Measurements from ENCODE around the gene BOLA1.
"Not testable (repeated sequence)": the region's sequence is repeated elsewhere in the genome, so short reads cannot be mapped to it uniquely, and the experiment has no call there.

The BOLA1 gene

DNA sequence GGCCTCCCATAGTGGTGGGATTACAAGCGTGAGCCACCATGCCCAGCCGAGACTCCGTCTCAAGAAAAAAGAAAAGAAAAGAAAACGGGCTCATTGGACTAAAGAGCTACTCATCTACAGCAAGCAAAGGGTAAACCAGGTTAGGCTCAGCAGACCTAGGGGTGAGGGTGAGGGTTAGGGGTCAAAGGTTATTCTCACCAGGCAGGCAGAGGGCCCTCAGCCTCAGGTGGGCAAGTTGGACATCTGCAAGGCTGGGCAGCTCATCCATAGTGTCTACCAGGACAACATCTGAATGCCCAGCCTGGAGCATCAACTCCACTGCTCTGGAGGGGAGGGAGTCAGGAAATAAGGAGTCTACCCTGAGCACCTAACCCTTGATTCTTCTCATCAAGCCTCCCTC is 33.8 kb downstream of the BOLA1 start:
- DNase-seq (ENCODE audit: low spot score) = no peak
- TF ChIP-seq, protein P1, sequence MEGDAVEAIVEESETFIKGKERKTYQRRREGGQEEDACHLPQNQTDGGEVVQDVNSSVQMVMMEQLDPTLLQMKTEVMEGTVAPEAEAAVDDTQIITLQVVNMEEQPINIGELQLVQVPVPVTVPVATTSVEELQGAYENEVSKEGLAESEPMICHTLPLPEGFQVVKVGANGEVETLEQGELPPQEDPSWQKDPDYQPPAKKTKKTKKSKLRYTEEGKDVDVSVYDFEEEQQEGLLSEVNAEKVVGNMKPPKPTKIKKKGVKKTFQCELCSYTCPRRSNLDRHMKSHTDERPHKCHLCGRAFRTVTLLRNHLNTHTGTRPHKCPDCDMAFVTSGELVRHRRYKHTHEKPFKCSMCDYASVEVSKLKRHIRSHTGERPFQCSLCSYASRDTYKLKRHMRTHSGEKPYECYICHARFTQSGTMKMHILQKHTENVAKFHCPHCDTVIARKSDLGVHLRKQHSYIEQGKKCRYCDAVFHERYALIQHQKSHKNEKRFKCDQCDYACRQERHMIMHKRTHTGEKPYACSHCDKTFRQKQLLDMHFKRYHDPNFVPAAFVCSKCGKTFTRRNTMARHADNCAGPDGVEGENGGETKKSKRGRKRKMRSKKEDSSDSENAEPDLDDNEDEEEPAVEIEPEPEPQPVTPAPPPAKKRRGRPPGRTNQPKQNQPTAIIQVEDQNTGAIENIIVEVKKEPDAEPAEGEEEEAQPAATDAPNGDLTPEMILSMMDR (IDR thresholded peaks at IDR 0.05; ENCODE audit: extremely low read depth, missing control alignments) = no peak

DNA sequence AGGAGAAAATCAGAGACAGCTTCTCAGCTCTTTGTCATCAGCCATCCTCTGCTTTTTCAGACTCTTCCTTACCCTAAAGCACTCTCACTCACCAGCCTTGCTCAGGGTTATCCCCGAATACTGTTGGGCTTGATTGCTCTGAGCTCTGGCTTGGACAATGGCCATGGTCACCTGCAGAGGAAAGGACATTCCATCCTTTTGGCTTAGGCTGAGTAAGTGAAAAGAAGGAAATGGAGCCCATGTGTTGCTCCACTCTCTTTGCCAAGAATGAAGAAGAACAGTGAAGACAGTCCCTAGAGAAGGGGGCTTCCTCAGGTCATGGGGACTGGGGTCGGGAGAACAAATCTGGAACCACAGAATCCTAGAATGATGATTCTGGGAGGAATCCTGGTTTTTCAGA is 35.0 kb downstream of the BOLA1 start:
- no peak for DNase-seq (ENCODE audit: low spot score)
- TF ChIP-seq, protein P1 (IDR thresholded peaks at IDR 0.05; ENCODE audit: extremely low read depth, missing control alignments) = no peak

DNA sequence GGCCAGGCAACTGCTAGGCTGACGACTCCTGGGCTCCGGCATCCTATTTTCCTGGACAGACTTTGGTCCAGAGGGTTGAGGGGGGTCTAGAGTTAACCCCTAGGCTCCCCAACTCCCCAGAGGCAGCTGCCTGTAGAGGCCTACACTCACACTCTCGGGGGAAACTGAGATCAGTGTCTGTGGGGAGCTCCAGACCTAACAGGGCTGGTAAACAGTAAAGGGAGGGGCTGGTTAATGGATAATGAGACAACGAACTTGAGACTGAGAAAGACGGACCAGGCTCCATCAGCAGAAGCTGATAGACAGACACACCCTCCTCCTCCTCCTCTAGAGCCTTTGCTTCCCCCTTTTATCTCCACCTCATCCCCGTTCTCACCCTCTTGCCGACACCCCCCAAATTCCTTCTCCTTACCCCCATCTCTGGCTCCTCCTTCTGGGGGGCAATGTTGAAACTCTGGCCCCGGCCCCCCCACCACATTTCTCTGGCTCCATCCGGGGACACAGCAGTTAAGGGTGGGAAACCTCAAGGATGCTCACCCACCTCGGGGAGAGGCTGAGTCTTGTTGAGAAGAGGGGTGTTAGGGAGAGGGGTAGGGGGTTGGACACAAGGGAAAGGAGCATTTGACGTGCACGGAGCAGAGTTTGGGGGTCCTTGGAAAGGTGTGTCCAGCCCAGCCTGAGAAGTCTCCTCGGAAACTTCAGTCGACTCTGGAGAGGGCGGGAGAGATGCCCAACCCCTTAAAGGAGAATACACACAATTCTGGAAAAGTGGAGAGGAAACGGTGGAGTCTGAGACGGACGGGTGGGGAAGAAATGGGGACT is 37.0 kb downstream of the BOLA1 start, which contains the start of gene MTMR11:
MTMR11 (minus strand) TSS at position 710 of the 822 bp plus-strand sequence; CDS start at position 478, 232 bp downstream.
- TF ChIP-seq, protein P1 (IDR thresholded peaks at IDR 0.05; ENCODE audit: extremely low read depth, missing control alignments) = no peak
- DNase-seq (ENCODE audit: low spot score) = no peak

DNA sequence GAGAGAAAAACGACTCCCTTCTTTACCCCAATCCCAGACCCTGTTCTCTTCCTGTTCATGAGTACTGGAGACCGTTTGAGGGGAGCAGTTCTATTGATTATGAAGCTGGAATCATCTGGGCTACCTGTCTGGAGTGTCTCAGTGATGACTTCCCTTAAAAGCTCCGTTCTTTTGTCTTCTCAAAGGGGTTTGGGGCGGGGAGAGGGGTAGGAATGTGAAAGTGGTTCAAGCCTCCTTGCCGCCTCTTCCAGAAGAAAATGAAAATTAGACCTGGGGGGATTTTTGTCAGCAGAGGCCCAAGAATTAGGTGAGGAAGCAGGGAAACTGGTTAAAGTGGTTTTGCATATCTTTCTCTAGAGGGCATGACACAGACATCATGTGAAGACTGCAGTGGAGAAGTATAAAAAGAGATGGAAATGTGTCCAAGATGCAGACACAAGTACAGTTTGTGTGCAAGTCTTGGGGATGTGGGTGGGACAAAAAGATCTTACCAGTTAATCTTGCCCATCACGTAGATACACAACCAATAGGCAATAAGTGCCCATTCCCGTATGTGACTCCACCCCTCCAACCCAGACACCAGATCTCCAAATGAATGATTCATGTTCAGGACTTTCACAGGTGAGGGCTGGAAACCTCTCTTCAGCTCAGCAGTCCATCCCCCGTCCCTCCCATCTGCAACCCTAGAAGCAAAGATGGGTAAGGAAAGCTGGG is 37.8 kb downstream of the BOLA1 start:
- no peak for DNase-seq (ENCODE audit: low spot score)
- TF ChIP-seq, protein P1 (IDR thresholded peaks at IDR 0.05; ENCODE audit: extremely low read depth, missing control alignments) = no peak

DNA sequence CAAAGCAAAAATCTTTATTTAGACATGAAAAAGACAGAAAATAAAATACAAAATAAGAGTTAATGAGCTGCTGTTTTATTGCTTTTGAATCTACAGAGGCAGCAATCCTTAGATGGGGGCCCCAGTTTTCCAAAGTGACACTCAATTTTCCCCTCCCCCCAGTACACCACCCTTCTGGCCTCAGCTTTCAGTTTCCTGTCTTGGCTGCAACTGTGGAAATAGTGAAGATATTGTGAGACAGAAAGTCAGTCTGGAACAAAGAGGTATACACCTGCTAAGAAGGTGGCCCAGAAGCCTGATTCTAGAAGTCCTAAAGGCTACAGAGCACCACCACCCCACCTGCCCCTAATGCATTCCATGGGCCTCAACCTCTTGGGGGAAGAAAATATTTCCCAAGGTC is 38.4 kb downstream of the BOLA1 start:
- DNase-seq (ENCODE audit: low spot score) = no peak
- TF ChIP-seq, protein P1 (IDR thresholded peaks at IDR 0.05; ENCODE audit: extremely low read depth, missing control alignments) = no peak

DNA sequence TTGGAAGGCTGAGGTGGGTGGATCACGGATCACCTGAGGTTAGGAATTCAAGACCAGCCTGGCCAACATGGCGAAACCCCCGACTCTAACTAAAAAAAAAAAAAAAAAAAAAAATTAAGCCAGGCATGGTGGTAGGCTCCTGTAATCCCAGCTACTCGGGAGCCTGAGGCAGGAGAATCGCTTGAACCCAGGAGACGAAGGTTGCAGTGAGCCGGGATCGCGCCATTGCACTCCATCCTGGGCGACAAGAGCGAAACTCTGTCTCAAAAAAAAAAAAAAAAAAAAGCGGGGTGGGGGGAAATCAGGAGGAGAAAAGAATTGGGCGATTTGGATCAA is 39.3 kb downstream of the BOLA1 start:
- DNase-seq (ENCODE audit: low spot score) = not testable (repeated sequence)

DNA sequence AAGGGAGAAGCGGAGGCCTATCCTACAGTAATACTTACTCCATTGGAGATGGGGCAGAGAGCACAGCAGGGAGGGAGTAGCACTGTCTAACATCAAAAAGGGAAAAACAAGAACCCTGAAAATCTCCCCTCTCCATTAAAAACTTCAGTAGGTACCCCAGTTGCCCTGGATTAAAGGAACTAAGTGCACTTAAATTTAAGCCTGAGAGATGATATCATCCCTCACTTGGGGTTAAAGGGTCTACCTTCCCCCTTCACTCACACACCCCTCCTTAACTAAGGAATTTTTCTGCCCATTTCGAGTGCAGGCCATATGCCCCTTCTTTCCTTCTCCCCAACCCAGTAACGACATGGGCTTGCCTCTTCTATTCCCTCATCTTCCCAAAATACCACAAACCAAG is 41.1 kb downstream of the BOLA1 start:
- DNase-seq (ENCODE audit: low spot score) = no peak
- TF ChIP-seq, protein P1 (IDR thresholded peaks at IDR 0.05; ENCODE audit: extremely low read depth, missing control alignments) = no peak

Measured in GM20000 (cell line).